ENCODE data around the gene RCOR1. TPM values are rescaled to one million over a fixed set of nuclear protein-coding genes. Genes with fewer than 3 reads are reported as not detected.

The RCOR1 gene
- total RNA-seq, 3 donors from 2014 or later: 29.4 to 31.3 (median 29.5) TPM

GRCh38 chr14:102754370-102755262 lies 162.2 kb downstream of the RCOR1 start:
- DNase-seq (no peak), ATAC-seq (no peak)
- Histone ChIP-seq H3K36me3 (ENCODE audit: low read depth) (no peaks in the 10 kb centered on the region), H3K9me3 (no peaks in the 10 kb centered on the region), H3K4me3 (no peak overlapping the region), H3K4me1 (ENCODE audit: low read depth) (no peaks in the 10 kb centered on the region)
- intact Hi-C loops (cut with DNase I, micrococcal nuclease): no loop called here
- no peak for TF ChIP-seq CTCF (IDR thresholded peaks at IDR 0.05)

GRCh38 chr14:102757646-102758045 lies 165.2 kb downstream of the RCOR1 start:
- intact Hi-C loops (cut with DNase I, micrococcal nuclease): no loop called here
- ATAC-seq (no peak), DNase-seq (no peak)
- Histone ChIP-seq H3K4me3 (no peak overlapping the region), H3K36me3 (ENCODE audit: low read depth) (no peaks in the 10 kb centered on the region), H3K4me1 (ENCODE audit: low read depth) (no peaks in the 10 kb centered on the region), H3K9me3 (no peaks in the 10 kb centered on the region)
- no peak for TF ChIP-seq CTCF (IDR thresholded peaks at IDR 0.05)

GRCh38 chr14:102758087-102758486 lies 165.6 kb downstream of the RCOR1 start:
- H3K36me3 ChIP-seq (ENCODE audit: low read depth): no peaks in the 10 kb centered on the region
- intact Hi-C loops (cut with DNase I, micrococcal nuclease): no loop called here
- DNase-seq (no peak), ATAC-seq (no peak)
- H3K4me3 ChIP-seq: no peak overlapping the region
- no peaks in the 10 kb centered on the region for H3K9me3 ChIP-seq
- H3K4me1 ChIP-seq (ENCODE audit: low read depth): no peaks in the 10 kb centered on the region
- no peak for TF ChIP-seq CTCF (IDR thresholded peaks at IDR 0.05)

- intact Hi-C loops (cut with DNase I, micrococcal nuclease): no loop called here
- DNase-seq (no peak), ATAC-seq (no peak)
- H3K9me3 ChIP-seq: no peaks in the 10 kb centered on the region
- no peaks in the 10 kb centered on the region for H3K4me1 ChIP-seq (ENCODE audit: low read depth)
- TF ChIP-seq CTCF (IDR thresholded peaks at IDR 0.05): no peak
- no peak overlapping the region for H3K4me3 ChIP-seq
- no peaks in the 10 kb centered on the region for H3K36me3 ChIP-seq (ENCODE audit: low read depth)
These were observed 167.2 kb downstream of the RCOR1 start for GRCh38 chr14:102759456-102760187.

GRCh38 chr14:102760496-102761193 lies 168.2 kb downstream of the RCOR1 start:
- H3K4me1 ChIP-seq (ENCODE audit: low read depth): no peaks in the 10 kb centered on the region
- TF ChIP-seq CTCF (IDR thresholded peaks at IDR 0.05): no peak
- H3K4me3 ChIP-seq: no peak overlapping the region
- ATAC-seq (peak; percentile 51), DNase-seq (no peak)
- no peaks in the 10 kb centered on the region for H3K9me3 ChIP-seq
- no peaks in the 10 kb centered on the region for H3K36me3 ChIP-seq (ENCODE audit: low read depth)
- intact Hi-C loops (cut with DNase I, micrococcal nuclease): no loop called here
